Activated naive CD4-positive, alpha-beta T cell treated with Interleukin-2 at 50 U/mL for 16 hours (primary cell): ENCODE results near the gene CENPB.

ENCODE experiments used
- DNase-seq: peaks from one replicate; pipeline ENCODE4 v3.0.0-alpha.2; 2020

The CENPB gene

DNA sequence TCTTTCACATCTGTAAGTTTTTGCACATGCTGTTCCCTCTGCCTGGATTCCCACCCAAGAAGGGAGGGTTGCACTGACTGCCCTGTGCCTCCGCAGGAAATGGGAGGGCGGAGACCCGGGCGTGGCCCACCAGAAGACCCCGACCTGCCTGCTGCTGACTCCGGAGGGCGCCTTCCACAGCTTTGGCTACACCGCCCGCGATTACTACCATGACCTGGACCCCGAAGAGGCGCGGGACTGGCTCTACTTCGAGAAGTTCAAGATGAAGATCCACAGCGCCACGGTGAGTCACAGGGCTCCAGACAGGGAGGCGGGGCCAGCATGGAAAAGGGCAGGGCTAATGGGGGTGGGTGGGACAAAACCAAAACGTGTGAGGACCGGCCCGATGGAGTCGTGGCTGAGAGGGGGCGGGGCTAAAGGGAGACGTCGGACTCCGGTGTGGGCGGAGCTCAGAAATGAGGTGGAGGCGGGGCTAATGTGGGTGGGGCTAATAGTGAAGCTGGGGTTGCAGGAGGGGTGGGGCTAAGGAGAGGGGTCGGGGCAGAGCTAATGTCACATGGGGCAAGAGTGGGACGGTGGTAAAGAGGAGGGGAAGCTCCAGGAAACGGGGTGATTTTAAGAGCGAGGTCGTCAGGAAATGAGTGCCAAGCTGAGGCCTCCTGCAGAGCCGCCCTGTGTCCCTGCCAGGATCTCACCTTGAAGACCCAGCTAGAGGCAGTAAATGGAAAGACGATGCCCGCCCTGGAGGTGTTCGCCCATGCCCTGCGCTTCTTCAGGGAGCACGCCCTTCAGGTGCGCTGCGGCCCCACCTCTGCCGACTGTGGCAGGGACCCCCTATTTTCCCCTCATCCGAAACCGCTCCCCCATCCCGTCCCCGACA lies 41.5 kb downstream of the CENPB start:
- DNase-seq: peak; percentile 75

DNA sequence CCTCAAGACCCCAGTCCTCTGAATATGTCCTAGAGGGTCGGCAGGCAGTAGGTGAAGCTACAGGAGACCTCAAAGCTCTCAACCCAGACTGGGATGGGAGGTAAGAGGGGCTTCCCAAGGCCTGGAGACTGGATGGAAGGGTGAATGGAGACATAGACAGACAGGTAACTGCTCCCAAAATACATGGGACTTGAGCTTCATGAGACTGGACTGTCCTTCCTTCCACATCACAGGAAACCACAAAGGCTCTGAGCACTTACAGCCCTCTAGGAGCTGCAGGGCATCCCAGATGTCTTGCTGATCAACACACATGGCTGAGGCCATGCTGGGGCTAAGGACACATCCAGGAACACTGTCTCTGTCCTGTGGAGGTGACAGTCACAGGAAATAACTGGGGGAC lies 42.5 kb downstream of the CENPB start:
- no peak for DNase-seq

DNA sequence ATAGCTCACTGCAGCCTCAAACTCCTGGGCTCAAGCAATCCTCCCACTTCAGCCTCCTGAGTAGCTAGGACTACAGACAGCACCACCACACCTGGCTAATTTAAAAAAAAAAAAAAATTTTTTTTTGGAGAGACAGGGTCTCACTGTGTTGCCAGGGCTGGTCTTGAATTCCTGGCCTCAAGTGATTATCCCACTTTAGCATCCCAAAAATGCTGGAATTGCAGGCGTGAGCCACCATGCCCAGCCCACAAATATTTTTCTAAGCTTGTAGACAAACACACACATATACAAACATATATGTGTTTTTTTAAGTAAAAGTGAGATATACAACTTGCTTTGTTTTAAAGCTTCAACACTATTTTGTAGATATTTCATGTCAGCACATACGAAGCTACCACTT lies 43.3 kb downstream of the CENPB start:
- no peak for DNase-seq

DNA sequence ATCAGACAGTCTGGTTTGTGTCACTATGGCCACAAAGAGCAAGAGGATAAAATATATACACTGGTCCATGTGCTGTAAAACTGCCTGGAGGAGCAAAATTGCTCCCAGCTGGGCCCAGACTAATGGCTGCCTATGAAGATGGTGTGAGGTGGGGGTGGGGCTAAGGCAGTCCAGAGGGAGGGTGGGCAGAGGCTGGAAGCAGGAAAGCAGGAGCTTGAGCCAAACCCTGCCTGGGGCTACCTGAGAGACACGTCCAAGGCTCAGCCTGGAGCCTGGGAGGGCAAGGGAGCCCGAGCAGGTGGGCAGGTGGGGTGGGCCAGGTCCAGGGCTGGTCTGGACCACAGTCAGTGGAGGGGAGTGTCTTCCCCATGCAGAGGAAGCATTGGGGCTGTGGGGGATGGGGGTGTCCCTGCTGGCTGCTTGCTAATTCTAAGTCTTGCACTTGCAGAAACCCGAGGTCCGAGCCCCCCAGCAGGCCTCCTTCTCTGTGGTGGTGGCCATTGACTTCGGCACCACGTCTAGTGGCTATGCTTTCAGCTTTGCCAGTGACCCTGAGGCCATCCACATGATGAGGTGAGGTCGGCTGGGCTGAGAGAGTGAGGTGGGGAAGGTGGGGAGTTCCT lies 44.6 kb downstream of the CENPB start:
- DNase-seq: no peak

DNA sequence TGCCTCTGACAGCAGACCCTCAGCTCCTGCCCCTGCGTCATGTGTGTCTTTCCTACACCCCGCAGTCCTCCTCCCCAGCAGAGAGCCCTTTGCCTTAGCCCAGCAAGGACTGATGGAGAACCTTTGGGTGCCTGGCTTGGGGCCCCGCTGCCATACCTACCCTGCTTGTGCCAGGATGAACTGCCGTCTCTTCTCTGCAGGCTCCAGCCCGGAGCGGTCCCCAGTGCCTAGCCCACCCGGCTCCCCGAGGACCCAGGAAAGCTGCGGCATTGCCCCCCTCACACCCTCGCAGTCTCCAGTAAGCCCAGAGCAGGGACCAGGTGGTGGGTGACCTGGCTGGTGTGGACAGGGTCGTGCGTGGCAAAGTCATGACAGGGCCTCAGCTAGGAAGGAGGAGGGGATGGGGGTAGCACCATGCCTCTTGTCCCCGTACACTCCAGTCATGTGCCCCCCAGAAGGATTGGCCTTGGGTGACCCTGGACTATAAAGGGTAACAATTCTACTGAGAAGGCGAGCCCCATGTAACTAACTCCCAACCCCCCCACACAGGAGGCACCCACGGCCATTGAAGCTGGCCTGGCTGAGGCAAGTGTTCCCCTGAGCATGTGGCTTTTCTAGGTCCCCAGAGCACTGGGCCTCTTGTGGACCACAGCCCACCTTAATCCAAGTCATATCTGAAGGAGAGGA lies 45.8 kb downstream of the CENPB start:
- DNase-seq: no peak

DNA sequence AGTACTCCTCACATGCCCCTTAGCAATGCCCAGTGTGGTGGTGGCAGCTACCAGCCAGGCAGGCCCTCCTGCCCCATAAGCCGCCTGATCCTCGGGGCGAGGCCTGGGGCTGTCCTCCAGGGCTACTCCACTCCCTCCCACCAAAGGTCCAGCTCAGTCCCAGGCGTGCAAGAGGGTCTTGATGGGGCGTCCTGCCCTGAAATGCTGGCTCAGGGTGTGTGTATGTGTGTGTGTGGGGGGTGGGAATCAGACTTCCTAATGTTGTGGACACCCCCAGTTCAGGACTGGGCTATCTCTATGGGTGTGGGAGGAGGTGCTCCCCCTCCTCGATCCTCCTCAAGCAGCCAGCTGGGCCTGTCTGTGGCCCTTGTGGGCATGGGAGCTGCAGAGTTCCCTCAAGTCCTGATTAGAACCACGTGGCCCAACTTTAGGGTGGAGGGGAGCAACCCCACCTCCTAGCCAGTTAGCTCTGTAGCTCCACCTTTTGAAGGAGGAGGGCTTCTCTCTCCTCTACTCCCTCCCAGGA lies 46.6 kb downstream of the CENPB start:
- DNase-seq: no peak

DNA sequence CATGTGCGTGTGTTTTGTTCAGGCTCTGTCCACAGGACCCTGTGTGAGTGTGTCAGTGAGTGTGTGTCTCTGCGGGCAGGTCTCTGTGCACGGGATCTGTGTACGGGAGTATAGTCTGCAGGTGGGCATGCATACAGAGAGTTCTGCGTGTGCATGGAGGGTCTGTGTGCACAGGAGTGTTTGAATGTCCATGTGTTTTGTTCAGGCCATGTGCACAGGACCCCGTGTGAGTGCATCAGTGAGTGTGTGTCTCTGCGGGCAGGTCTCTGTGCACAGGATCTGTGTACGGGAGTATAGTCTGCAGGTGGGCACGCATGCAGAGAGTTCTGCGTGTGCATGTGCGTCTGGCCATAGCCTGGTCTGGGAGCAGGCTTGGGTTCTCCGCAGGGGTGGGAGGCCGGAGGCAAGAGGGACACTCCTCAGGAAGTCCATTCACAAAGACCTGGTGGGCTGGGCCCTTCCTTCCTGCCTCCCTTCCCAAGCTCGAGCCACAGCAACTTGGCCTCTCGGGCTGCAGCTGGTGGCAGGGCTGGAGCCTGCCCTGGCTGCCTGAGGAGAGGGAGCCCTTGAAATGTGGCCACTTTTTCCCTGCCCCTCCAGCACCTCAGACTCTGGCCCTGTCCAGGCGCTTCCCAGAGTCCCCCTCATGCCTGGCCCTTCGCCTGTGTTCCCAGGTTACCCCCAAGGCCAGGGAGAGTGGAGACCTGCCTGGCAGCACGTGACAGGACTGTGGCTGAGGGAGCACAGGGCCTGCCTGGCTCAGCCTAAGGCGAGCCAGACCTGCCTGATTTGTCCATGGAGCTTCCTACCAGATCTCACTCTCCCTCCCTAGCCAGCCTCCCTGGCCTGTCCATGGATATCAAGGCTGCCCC lies 47.2 kb downstream of the CENPB start:
- DNase-seq: no peak

DNA sequence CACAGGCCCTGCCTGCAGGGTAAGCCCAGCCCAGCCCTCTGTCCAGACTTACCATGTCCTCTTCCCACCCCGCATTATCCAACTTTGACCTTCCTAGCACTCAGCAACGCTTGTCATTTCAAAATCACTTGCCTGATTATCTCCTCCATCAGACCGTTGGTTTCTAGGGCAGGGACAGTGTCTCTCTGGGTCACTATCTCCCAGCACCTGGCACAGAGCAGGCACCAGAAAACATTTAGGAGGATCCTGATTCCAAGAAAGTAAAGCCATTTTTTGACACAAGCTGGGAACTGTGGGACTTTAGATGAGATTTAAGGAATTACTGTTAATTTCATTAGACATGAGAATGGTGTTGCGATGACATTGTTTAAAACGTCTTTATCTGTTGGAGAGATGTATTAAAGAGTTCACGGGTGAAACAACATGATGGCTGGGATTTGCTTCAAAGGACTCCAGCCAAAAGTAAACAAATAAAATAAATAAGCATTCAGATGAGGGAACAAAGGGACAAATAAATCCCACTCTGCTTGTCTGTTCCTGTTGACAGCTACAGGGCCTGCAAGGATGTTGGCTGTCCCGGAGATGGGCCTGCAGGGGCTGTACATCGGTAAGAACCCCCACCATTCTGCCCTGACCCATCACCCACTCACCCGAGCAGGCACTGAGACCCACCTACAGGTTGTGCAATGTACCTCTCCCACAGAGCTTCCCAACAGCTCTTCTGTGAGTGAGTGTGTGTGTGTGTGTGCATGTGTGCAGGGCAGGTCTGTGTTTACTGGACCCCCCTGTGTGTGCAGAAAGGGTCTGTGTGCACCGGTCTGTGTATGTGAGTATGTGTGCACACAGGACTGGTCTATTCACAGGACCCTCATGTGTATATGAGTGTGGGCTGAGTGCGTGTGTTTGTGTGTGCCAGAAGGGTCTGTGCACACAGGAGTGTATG lies 48.2 kb downstream of the CENPB start:
- DNase-seq: no peak

DNA sequence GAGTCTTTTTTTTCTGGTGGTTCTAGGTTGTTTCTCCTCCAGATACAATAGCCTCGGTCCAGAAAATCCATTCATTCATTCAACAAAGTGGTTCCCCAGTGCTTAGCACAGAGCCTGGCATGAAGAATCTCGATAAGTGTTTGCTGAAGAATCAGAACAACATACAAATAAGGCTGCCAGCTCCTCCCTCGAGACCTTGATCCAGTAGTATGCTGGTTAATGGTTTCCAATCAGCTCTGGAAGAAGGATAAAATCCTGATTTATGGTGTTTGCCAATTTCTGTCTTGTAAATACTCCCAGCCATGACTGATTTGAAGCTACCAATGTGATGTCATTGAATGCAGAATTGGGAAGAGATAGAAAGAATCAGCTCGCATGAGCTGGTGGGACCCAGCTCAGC lies 50.8 kb downstream of the CENPB start:
- DNase-seq: no peak

DNA sequence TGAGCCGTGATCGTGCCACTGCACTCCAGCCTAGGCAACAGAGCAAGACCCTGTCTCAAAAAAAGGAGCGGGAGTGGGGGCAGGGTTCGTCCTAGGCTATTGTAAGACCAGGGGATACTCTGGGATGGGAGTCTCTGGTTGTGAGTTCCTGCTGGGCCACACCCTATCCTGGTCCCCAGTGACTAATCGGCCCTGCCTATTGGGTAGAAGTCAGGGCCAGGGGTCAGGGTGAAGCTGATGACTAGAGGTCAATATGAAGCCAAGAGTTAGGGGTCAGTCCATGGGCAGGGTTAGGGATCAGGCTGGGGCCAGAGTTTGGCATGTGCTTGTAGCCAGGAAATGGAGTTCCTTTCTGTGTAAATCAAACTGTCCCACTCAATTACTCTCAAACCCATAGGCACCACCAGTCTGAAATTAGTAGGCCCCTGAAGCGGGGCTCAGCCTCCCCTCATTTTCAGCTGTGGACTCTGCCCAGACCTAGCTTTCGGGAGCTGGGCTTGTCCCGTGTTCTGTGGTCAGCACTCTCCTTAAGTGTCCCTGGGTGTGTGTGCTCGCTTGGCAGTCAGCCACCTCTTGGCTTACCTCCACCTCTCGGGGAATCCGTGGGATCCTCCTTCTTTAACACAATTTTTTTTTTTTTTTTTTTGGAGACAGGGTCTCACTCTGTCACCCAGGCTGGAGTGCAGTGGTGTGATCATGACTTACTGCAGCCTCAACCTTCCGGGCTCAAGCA lies 52.3 kb downstream of the CENPB start:
- no peak for DNase-seq
